ENCODE results near the gene CHST5. TPM values are rescaled to one million over a fixed set of nuclear protein-coding genes. Genes with fewer than 3 reads are reported as not detected.
A peak's percentile ranks its signal among the peaks of the same experiment; 100 is the strongest.

The CHST5 gene
- total RNA-seq, 4 donors from 2014 or later: 0.19 TPM; not detected in 3

DNA sequence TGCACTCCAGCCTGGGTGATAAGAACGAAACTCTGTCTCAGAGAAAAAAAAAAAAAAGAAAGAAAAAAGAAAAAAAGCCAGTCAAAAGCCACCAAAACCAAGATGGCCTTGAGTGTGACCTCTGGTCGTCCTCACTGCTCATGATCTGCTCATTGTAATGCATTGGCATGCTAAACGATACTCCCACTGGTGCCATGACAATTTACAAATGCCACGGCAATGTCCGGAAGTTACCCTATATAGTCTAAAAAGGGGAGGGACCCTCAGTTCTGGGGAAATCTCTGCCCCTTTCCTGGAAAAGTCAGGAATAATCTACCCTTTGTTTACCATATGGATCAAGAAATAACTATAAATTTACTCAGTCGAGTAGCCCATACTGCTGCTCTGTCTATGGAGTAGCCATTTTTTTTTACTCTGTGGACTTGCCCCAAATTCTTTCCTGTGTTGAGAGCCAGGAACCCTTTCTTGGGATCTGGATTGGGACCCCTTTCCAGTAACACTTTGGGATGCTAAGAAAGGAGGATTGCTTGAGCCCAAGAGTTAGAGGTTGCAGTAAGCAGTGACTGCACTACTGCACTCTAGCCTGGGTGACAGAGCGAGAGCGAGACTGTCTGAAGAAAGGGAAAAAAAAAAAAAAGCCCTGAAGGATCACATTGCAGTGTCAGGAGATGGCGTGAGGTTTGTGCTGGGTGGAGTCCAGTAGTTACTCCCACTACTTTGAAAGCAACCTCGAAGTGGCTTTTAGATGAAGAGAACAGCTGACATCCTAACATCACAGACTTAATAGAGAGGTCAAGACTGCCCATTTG, 23.9 kb upstream of the CHST5 start:
- 54 to 57% methylated on average over 10 of the region's 10 CpGs for WGBS, 2 donors
- DNase-seq: no peak
- no peak for TF ChIP-seq POLR2A (IDR thresholded peaks at IDR 0.05)
- TF ChIP-seq CTCF (IDR thresholded peaks at IDR 0.05): no peak
- peaks cover 0 to 18% (median 0%) of the 10 kb centered on the region in 3 donors for H3K4me1 ChIP-seq
- H3K4me3 ChIP-seq: no peak overlapping the region
- intact Hi-C loops (cut with DNase I): no loop called here
- H3K27me3 ChIP-seq: no peaks in the 10 kb centered on the region
- H3K36me3 ChIP-seq: no peaks in the 10 kb centered on the region
- no peaks in the 10 kb centered on the region for H3K9me3 ChIP-seq
- H3K27ac ChIP-seq: no peak overlapping the region

DNA sequence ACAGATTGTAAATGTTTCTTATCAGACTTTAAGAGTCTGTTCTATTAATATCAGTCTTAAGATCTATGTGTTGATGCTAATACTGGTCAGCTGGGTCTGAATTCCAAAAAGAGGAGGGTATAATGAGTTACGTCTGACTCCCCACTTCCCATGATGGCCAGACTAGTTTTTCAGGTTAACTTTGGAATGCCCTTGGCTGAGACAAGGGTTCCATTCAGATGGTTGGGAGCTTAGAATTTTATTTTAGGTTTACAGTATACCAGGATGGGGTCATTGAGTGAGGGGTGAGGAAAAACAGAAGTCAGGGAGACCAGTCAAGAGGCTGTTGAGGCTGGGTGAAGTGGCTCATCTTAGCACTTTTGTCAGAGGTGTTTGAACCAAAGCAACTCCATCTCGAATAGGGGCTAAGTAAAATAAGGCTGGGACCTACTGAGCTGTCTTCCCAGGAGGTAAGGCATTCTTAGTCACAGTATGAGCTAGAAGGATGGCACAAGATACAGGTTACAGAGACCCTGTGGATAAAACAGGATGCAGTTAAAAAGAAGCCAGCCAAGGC, 23.0 kb upstream of the CHST5 start:
- Histone ChIP-seq H3K27me3 (no peaks in the 10 kb centered on the region), H3K36me3 (no peaks in the 10 kb centered on the region), H3K4me3 (no peak overlapping the region), H3K4me1 (peaks cover 0 to 21% (median 0%) of the 10 kb centered on the region in 3 donors), H3K27ac (no peak overlapping the region), H3K9me3 (no peaks in the 10 kb centered on the region)
- no peak for DNase-seq
- 48 to 50% methylated on average over 2 of the region's 2 CpGs for WGBS, 2 donors
- TF ChIP-seq CTCF (IDR thresholded peaks at IDR 0.05) (no peak), POLR2A (IDR thresholded peaks at IDR 0.05) (no peak)
- intact Hi-C loops (cut with DNase I): no loop called here

DNA sequence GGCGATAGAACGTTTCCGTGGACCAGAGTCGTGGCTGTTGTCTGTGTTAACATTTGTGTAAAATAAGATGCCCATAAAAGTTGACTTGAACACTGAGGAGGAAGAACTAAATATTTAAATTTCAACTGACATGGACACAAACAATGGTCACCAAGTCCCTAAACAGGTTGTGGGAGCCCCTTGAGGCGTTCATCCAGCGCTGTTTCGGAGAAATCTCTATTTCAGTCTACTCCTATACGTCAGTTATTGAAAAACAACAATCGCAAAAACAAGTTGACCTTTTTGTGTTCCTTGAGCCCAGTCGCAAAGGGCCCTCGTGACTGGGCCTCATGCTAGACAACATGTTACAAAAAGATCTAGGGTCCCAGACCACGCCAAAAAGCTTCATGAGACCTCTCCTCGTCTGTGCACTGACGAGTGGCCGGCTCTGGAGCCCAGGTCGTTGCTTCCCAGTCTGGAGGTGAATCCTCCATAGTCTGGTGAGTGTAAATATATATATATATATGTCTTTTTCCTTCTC, 20.6 kb upstream of the CHST5 start:
- Histone ChIP-seq H3K4me1 (peaks cover 0 to 21% (median 0%) of the 10 kb centered on the region in 3 donors), H3K36me3 (no peaks in the 10 kb centered on the region), H3K27me3 (no peaks in the 10 kb centered on the region), H3K9me3 (no peaks in the 10 kb centered on the region), H3K27ac (peak overlapping the region; percentile 64 to 87 (median 76)), H3K4me3 (peak overlapping the region; percentile 49 to 84 (median 76))
- WGBS, 2 donors: 45 to 48% methylated on average over 15 to 16 of the region's 16 CpGs
- intact Hi-C loops (cut with DNase I): no loop called here
- no peak for TF ChIP-seq CTCF (IDR thresholded peaks at IDR 0.05)
- no peak for TF ChIP-seq POLR2A (IDR thresholded peaks at IDR 0.05)
- DNase-seq: no peak

DNA sequence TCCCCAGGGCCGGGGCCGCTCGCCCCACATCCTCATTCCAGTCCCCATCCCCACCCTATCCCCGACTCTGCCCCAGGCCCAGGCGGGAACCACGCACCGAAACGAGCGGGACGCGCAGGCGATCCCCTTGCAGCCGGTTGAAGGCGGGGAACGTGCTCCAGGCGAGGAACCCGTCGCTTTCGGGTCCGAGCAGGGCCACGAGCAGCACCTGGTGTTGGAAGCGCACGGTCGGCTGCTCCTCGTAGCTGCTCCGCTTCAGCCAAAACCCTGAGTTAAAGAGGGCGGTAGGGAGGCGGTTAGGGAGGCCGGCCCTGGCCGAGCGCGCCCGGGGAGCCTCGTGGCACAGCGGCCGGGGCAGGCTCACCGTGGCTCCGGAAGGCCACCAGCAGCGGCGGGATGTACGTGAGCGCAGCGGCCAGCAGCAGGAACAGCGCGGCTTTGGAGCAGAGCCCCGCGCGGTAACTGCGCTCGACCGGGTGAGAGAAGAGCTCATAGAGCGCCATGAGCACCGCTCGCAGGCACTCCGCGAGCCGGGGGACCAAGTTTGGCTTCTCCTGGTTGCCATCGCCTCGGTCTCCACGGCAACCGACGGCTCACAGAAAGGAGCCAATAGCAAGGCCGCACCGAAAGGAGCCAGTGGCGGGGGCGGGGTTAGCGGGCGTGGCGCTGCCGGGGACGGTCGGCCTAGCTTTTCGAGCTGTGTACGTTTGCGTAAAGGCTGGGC, 20.0 kb upstream of the CHST5 start, which contains the start of gene TMEM231:
TMEM231 (minus strand) TSS at position 546 of the 724 bp plus-strand sequence; CDS start at position 503, 43 bp downstream.
- Histone ChIP-seq H3K36me3 (no peaks in the 10 kb centered on the region), H3K27ac (peak within 1 kb of the TSS; percentile 64 to 87 (median 76)), H3K4me3 (peak within 1 kb of the TSS; percentile 49 to 84 (median 76)), H3K27me3 (no peaks in the 10 kb centered on the region), H3K4me1 (peaks cover 0 to 21% (median 0%) of the 10 kb centered on the region in 3 donors), H3K9me3 (no peaks in the 10 kb centered on the region)
- intact Hi-C loops (cut with DNase I): no loop called here
- peak; percentile 84 for DNase-seq
- no peak for TF ChIP-seq POLR2A (IDR thresholded peaks at IDR 0.05)
- TF ChIP-seq CTCF (IDR thresholded peaks at IDR 0.05): no peak
- WGBS, 2 donors: 0 to 2% methylated on average over 12 to 13 of the region's 75 CpGs

All from esophagus squamous epithelium (tissue), 5 donors.